HEK293 (cell line): ENCODE results near the gene RPS6KA1.
A peak's percentile ranks its signal among the peaks of the same experiment; 100 is the strongest.

Source experiments
- CTCF ChIA-PET: fragments of 350-600 bp; formaldehyde crosslinking; extraction: SDS; loops from one replicate; lab custom pipeline; 2021; ENCODE audit warnings: antibody characterized with exemption; lab: Yijun Ruan, JAX
- POLR2A ChIA-PET: fragments of 300-600 bp; formaldehyde crosslinking; extraction: SDS; loops from one replicate; lab custom pipeline; 2020; ENCODE audit warnings: antibody characterized with exemption, inconsistent platforms; lab: Yijun Ruan, JAX
- H3K27ac ChIP-seq: fragments of 200-500 bp; sonication (Bioruptor generic); 2 replicates; pipeline ENCODE4 v1.5.1; 2014; ENCODE audit warnings: low read depth, low read length, control low read depth, inconsistent platforms; ENCODE audit errors: extremely low read depth
- H3K36me3 ChIP-seq, 2 experiments: fragments of 200-500 bp in 1 of 2; sonication (Bioruptor generic) in 1 of 2; 1 replicate in 1 of 2; 2 replicates in 1 of 2; pipeline ENCODE4 v1.5.1; 2014 to 2017; ENCODE audit warnings: inconsistent platforms in 2 of 2, low read length in 2 of 2; ENCODE audit not compliant: control insufficient read depth in 2 of 2, insufficient read depth in 1 of 2
- H3K4me1 ChIP-seq: fragments of 200-500 bp; sonication (Bioruptor generic); 2 replicates; pipeline ENCODE4 v1.5.1; 2014; ENCODE audit warnings: mild to moderate bottlenecking, low read length, inconsistent platforms; ENCODE audit not compliant: control insufficient read depth, insufficient read depth
- H3K4me3 ChIP-seq: 2 replicates; pipeline ENCODE4 v1.5.1; 2011; ENCODE audit warnings: low read depth, mild to moderate bottlenecking, control low read depth, low read length, moderate library complexity
- H3K9me3 ChIP-seq: fragments of 200-500 bp; sonication (Bioruptor generic); 2 replicates; pipeline ENCODE4 v1.5.1; 2014; ENCODE audit warnings: low read depth, low read length, inconsistent platforms; ENCODE audit not compliant: control insufficient read depth, insufficient read depth
- FEZF1 ChIP-seq: fragments of 450-650 bp; formaldehyde crosslinking; IDR thresholded peaks from 2 replicates; pipeline ENCODE4 v1.5.1; 2016; ENCODE audit warnings: missing biosample characterization, missing genetic modification characterization
- GFI1B ChIP-seq: fragments of 450-650 bp; formaldehyde crosslinking; IDR thresholded peaks from 2 replicates; pipeline ENCODE4 v1.5.1; 2016; ENCODE audit warnings: missing biosample characterization, missing genetic modification characterization
- INSM2 ChIP-seq: fragments of 450-650 bp; formaldehyde crosslinking; IDR thresholded peaks from 2 replicates; pipeline ENCODE4 v1.5.1; 2016; ENCODE audit warnings: missing biosample characterization, missing genetic modification characterization
- SCRT2 ChIP-seq: fragments of 450-650 bp; formaldehyde crosslinking; IDR thresholded peaks from 2 replicates; pipeline ENCODE4 v1.5.1; 2016; ENCODE audit warnings: missing biosample characterization, missing genetic modification characterization
- SP3 ChIP-seq: fragments of 450-650 bp; formaldehyde crosslinking; IDR thresholded peaks from 2 replicates; pipeline ENCODE4 v1.5.1; 2016; ENCODE audit warnings: missing biosample characterization, missing genetic modification characterization
- ZBTB21 ChIP-seq: fragments of 450-650 bp; formaldehyde crosslinking; IDR thresholded peaks from 2 replicates; pipeline ENCODE4 v1.5.1; 2017; ENCODE audit warnings: missing biosample characterization, missing genetic modification characterization
- ZNF138 ChIP-seq: fragments of 450-650 bp; formaldehyde crosslinking; IDR thresholded peaks from 2 replicates; pipeline ENCODE4 v1.5.1; 2016; ENCODE audit warnings: missing biosample characterization, missing genetic modification characterization, borderline replicate concordance
- ZNF140 ChIP-seq: fragments of 450-650 bp; formaldehyde crosslinking; IDR thresholded peaks from 2 replicates; pipeline ENCODE4 v1.5.1; 2016; ENCODE audit warnings: missing biosample characterization, missing genetic modification characterization
- ZNF184 ChIP-seq: fragments of 450-650 bp; IDR thresholded peaks from 2 replicates; pipeline ENCODE4 v1.5.1; 2018; ENCODE audit warnings: missing biosample characterization, mild to moderate bottlenecking, missing genetic modification characterization
- ZNF501 ChIP-seq: fragments of 450-650 bp; formaldehyde crosslinking; IDR thresholded peaks from 2 replicates; pipeline ENCODE4 v1.5.1; 2016; ENCODE audit warnings: missing biosample characterization, missing genetic modification characterization
- ZNF548 ChIP-seq: fragments of 450-650 bp; formaldehyde crosslinking; IDR thresholded peaks from 2 replicates; pipeline ENCODE4 v1.5.1; 2016; ENCODE audit warnings: missing biosample characterization, missing genetic modification characterization
- ZNF558 ChIP-seq: fragments of 450-650 bp; formaldehyde crosslinking; IDR thresholded peaks from 2 replicates; pipeline ENCODE4 v1.5.1; 2016; ENCODE audit warnings: missing biosample characterization, missing genetic modification characterization
- ZNF670 ChIP-seq: fragments of 450-650 bp; formaldehyde crosslinking; IDR thresholded peaks from 2 replicates; pipeline ENCODE4 v1.5.1; 2016; ENCODE audit warnings: missing biosample characterization, missing genetic modification characterization, low read depth
- ZNF747 ChIP-seq: fragments of 450-650 bp; formaldehyde crosslinking; IDR thresholded peaks from 2 replicates; pipeline ENCODE4 v1.5.1; 2016; ENCODE audit warnings: missing biosample characterization, missing genetic modification characterization
- TF ChIP-seq, protein P1 (sequence below): fragments of 450-650 bp; formaldehyde crosslinking; IDR thresholded peaks from 2 replicates; pipeline ENCODE4 v1.5.1; 2016; ENCODE audit warnings: missing biosample characterization, missing genetic modification characterization

The RPS6KA1 gene

GRCh38 chr1:26490155-26490554 lies 39.4 kb upstream of the RPS6KA1 start:
- ChIA-PET CTCF (interaction anchor here (1.3 to 4.3 kb wide), 2 partner anchors 8 to 10 kb away, joined by 6 to 22 read pairs; no protein-coding TSS in a partner anchor), POLR2A (interaction anchor here (1.2 to 2.7 kb wide), 3 partner anchors 9 to 11 kb away, joined by 3 to 10 read pairs (median 7); no protein-coding TSS in a partner anchor)
- TF ChIP-seq ZNF670 (tag by site-specific recombination): no peak
- peak; percentile 68 for TF ChIP-seq SCRT2 (tag by site-specific recombination)
- TF ChIP-seq ZNF184 (tag by site-specific recombination): no peak
- no peak for TF ChIP-seq ZNF501 (tag by site-specific recombination)
- Histone ChIP-seq H3K4me1 (no peaks in the 10 kb centered on the region), H3K4me3 (no peak overlapping the region), H3K27ac (no peak overlapping the region), H3K9me3 (no peaks in the 10 kb centered on the region), H3K36me3 (no peaks in the 10 kb centered on the region)

GRCh38 chr1:26493267-26493666 lies 36.3 kb upstream of the RPS6KA1 start:
- POLR2A ChIA-PET: no interaction called here
- Histone ChIP-seq H3K36me3 (no peaks in the 10 kb centered on the region), H3K27ac (no peak overlapping the region), H3K9me3 (no peaks in the 10 kb centered on the region), H3K4me1 (no peaks in the 10 kb centered on the region), H3K4me3 (no peak overlapping the region)
- TF ChIP-seq FEZF1 (tag by site-specific recombination) (no peak), SP3 (no peak), ZNF558 (no peak), ZNF548 (tag by site-specific recombination) (no peak), ZBTB21 (tag by site-specific recombination) (no peak), ZNF138 (tag by site-specific recombination) (no peak), GFI1B (no peak)
- TF ChIP-seq, protein P1, sequence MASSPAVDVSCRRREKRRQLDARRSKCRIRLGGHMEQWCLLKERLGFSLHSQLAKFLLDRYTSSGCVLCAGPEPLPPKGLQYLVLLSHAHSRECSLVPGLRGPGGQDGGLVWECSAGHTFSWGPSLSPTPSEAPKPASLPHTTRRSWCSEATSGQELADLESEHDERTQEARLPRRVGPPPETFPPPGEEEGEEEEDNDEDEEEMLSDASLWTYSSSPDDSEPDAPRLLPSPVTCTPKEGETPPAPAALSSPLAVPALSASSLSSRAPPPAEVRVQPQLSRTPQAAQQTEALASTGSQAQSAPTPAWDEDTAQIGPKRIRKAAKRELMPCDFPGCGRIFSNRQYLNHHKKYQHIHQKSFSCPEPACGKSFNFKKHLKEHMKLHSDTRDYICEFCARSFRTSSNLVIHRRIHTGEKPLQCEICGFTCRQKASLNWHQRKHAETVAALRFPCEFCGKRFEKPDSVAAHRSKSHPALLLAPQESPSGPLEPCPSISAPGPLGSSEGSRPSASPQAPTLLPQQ (tag by site-specific recombination): no peak
- CTCF ChIA-PET: no interaction called here

DNA sequence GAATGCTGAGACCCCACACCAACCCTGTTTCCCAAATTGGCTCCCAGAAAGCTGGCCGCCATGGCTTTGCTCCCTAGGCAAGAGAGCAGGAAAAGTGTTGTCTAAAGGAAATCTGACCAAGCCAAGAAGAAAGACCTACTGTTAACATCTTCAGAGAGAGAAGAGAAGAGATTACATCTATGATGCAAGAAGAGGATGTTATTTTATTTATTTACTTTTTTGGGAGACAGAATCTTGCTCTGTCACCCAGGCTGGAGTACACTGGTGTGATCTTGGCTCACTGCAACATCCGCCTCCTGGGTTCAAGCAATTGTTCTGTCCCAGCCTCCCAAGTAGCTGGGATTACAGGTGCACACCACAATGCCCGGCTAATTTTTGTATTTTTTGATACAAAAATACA lies 35.6 kb upstream of the RPS6KA1 start:
- no peak for TF ChIP-seq ZNF140 (tag by site-specific recombination)
- TF ChIP-seq ZNF747: no peak
- Histone ChIP-seq H3K9me3 (no peaks in the 10 kb centered on the region), H3K4me1 (no peaks in the 10 kb centered on the region), H3K36me3 (no peaks in the 10 kb centered on the region), H3K27ac (no peak overlapping the region), H3K4me3 (no peak overlapping the region)
- ChIA-PET CTCF (no interaction called here), POLR2A (no interaction called here)

GRCh38 chr1:26496861-26497260 lies 32.7 kb upstream of the RPS6KA1 start:
- ChIA-PET POLR2A (interaction anchor here (1.5 kb wide), 1 partner anchor 24 kb away, joined by 5 read pairs; the partner anchor contains the start of gene HMGN2), CTCF (interaction anchor here (0.8 kb wide), 1 partner anchor 41 kb away, joined by 3 read pairs; no protein-coding TSS in a partner anchor)
- H3K4me3 ChIP-seq: no peak overlapping the region
- H3K9me3 ChIP-seq: no peaks in the 10 kb centered on the region
- H3K27ac ChIP-seq: no peak overlapping the region
- H3K36me3 ChIP-seq: no peaks in the 10 kb centered on the region
- TF ChIP-seq INSM2: no peak
- no peak for TF ChIP-seq ZNF138 (tag by site-specific recombination)
- no peaks in the 10 kb centered on the region for H3K4me1 ChIP-seq
